HG03039 (cell line): ENCODE measurements around the gene CAPN15.

Source experiments
- ATAC-seq: cut with Tn5 transposase; IDR thresholded peaks from one replicate; pipeline ENCODE4 v1.9.1; 2021; ENCODE audit warnings: mild to moderate bottlenecking, moderate library complexity; ENCODE audit not compliant: unreplicated experiment

Gene CAPN15

GRCh38 chr16:540645-541340, 13.3 kb downstream of the CAPN15 start:
- ATAC-seq = no peak

- no peak for ATAC-seq
Observed at GRCh38 chr16:543301-544164, 16.0 kb downstream of the CAPN15 start.

- ATAC-seq = no peak
Observed at GRCh38 chr16:544517-544916, 17.0 kb downstream of the CAPN15 start.

- no peak for ATAC-seq
Observed at GRCh38 chr16:546909-547770, 19.6 kb downstream of the CAPN15 start.

GRCh38 chr16:548586-548985, 21.1 kb downstream of the CAPN15 start:
- no peak for ATAC-seq

GRCh38 chr16:549544-550263, 22.2 kb downstream of the CAPN15 start:
- ATAC-seq = no peak

- ATAC-seq = no peak
Observed at GRCh38 chr16:551210-551609, 23.7 kb downstream of the CAPN15 start.

- ATAC-seq = no peak
Observed at GRCh38 chr16:552171-552570, 24.7 kb downstream of the CAPN15 start.

- ATAC-seq = no peak
Observed at GRCh38 chr16:553601-554296, 26.2 kb downstream of the CAPN15 start.

- no peak for ATAC-seq
Observed at GRCh38 chr16:554297-554621, 26.7 kb downstream of the CAPN15 start.

- no peak for ATAC-seq
Observed at GRCh38 chr16:554640-555365, 27.3 kb downstream of the CAPN15 start.

- ATAC-seq = no peak
Observed at GRCh38 chr16:555528-556473, 28.3 kb downstream of the CAPN15 start.

- no peak for ATAC-seq
Observed at GRCh38 chr16:556474-557173, 29.1 kb downstream of the CAPN15 start.

GRCh38 chr16:557463-558297, 30.2 kb downstream of the CAPN15 start:
- no peak for ATAC-seq

GRCh38 chr16:558298-559020, 30.9 kb downstream of the CAPN15 start:
- ATAC-seq = no peak

GRCh38 chr16:559021-559380, 31.5 kb downstream of the CAPN15 start:
- no peak for ATAC-seq
